Measurements from ENCODE around the gene SLC25A51. TPM values are rescaled to one million over a fixed set of nuclear protein-coding genes. Genes with fewer than 3 reads are reported as not detected.

Gene SLC25A51
- total RNA-seq, 4 donors from 2014 or later: 27.5 to 43.9 (median 35.8) TPM

- H3K4me1 ChIP-seq: peaks cover 0 to 16% (median 0%) of the 10 kb centered on the region in 3 donors
- no peaks in the 10 kb centered on the region for H3K27me3 ChIP-seq
- no peak overlapping the region for H3K4me3 ChIP-seq
- TF ChIP-seq EP300 (IDR thresholded peaks at IDR 0.05) (no peak), POLR2AphosphoS5 (IDR thresholded peaks at IDR 0.05) (no peak), CTCF (IDR thresholded peaks at IDR 0.05) (no peak), POLR2A (IDR thresholded peaks at IDR 0.05) (no peak)
- WGBS, 2 donors (ENCODE audit: low coverage in 1 of 2): 68 to 83% methylated on average over 1 to 4 of the region's 4 CpGs
- no peak for ATAC-seq
- H3K36me3 ChIP-seq: no peaks in the 10 kb centered on the region
- H3K9me3 ChIP-seq: no peaks in the 10 kb centered on the region
- no peak overlapping the region for H3K27ac ChIP-seq
Measured at GRCh38 chr9:37908698-37909186, 4.8 kb upstream of the SLC25A51 start.

GRCh38 chr9:37908283-37908682 is 4.4 kb upstream of the SLC25A51 start:
- WGBS, 2 donors (ENCODE audit: low coverage in 1 of 2): 86 to 89% methylated on average over 4 of the region's 4 CpGs
- Histone ChIP-seq H3K4me3 (no peak overlapping the region), H3K4me1 (peaks cover 0 to 15% (median 0%) of the 10 kb centered on the region in 3 donors), H3K27me3 (no peaks in the 10 kb centered on the region), H3K27ac (no peak overlapping the region), H3K36me3 (no peaks in the 10 kb centered on the region), H3K9me3 (no peaks in the 10 kb centered on the region)
- no peak for TF ChIP-seq POLR2A (IDR thresholded peaks at IDR 0.05)
- ATAC-seq: no peak

- no peaks in the 10 kb centered on the region for H3K27me3 ChIP-seq
- no peaks in the 10 kb centered on the region for H3K36me3 ChIP-seq
- no peak overlapping the region for H3K4me3 ChIP-seq
- WGBS, 2 donors (ENCODE audit: low coverage in 1 of 2): 79 to 91% methylated on average over 2 to 9 of the region's 11 CpGs
- peaks cover 0 to 29% (median 12%) of the 10 kb centered on the region in 3 donors for H3K4me1 ChIP-seq
- H3K27ac ChIP-seq: no peak overlapping the region
- TF ChIP-seq CTCF (IDR thresholded peaks at IDR 0.05): no peak
- no peak for TF ChIP-seq POLR2AphosphoS5 (IDR thresholded peaks at IDR 0.05)
- TF ChIP-seq POLR2A (IDR thresholded peaks at IDR 0.05): no peak
- TF ChIP-seq EP300 (IDR thresholded peaks at IDR 0.05): no peak
- no peak for ATAC-seq
- no peaks in the 10 kb centered on the region for H3K9me3 ChIP-seq
Measured at GRCh38 chr9:37906312-37907239, 2.6 kb upstream of the SLC25A51 start.

- H3K27ac ChIP-seq: no peak overlapping the region
- no peak for TF ChIP-seq CTCF (IDR thresholded peaks at IDR 0.05)
- TF ChIP-seq POLR2AphosphoS5 (IDR thresholded peaks at IDR 0.05): no peak
- TF ChIP-seq EP300 (IDR thresholded peaks at IDR 0.05): no peak
- TF ChIP-seq POLR2A (IDR thresholded peaks at IDR 0.05): no peak
- WGBS, 2 donors (ENCODE audit: low coverage in 1 of 2): 83 to 90% methylated on average over 4 of the region's 4 CpGs
Measured at GRCh38 chr9:37905776-37906175, 1.8 kb upstream of the SLC25A51 start.

GRCh38 chr9:37905131-37905505 is 1.2 kb upstream of the SLC25A51 start:
- Histone ChIP-seq H3K27me3 (no peaks in the 10 kb centered on the region), H3K27ac (peak overlapping the region in 3 of 4 donors; percentile 85 to 96 (median 94)), H3K4me1 (peaks cover 0 to 29% (median 12%) of the 10 kb centered on the region in 3 donors), H3K9me3 (no peaks in the 10 kb centered on the region), H3K36me3 (no peaks in the 10 kb centered on the region), H3K4me3 (peak overlapping the region; percentile 77 to 84)
- TF ChIP-seq POLR2A (IDR thresholded peaks at IDR 0.05): no peak
- TF ChIP-seq CTCF (IDR thresholded peaks at IDR 0.05): no peak
- TF ChIP-seq POLR2AphosphoS5 (IDR thresholded peaks at IDR 0.05): no peak
- TF ChIP-seq EP300 (IDR thresholded peaks at IDR 0.05): no peak
- WGBS, 2 donors (ENCODE audit: low coverage in 1 of 2): 67 to 70% methylated on average over 6 to 7 of the region's 10 CpGs
- no peak for ATAC-seq

More at GRCh38 chr9:37905776-37906175, 1.8 kb upstream of the SLC25A51 start:
- Histone ChIP-seq H3K4me3 (no peak overlapping the region), H3K9me3 (no peaks in the 10 kb centered on the region), H3K27me3 (no peaks in the 10 kb centered on the region), H3K36me3 (no peaks in the 10 kb centered on the region), H3K4me1 (peaks cover 0 to 29% (median 12%) of the 10 kb centered on the region in 3 donors)
- ATAC-seq: no peak
